Fibroblast of lung (primary cell): Measurements from ENCODE around the gene CRB1.

Experiments
- CTCF ChIP-seq, 2 donors: IDR thresholded peaks in 1 of 2; conservative IDR thresholded peaks in 1 of 2; 1 replicate in 1 of 2; 2 replicates in 1 of 2; pipeline ENCODE4 v1.5.1; 2011 to 2012; ENCODE audit warnings: low read length in 2 of 2, control low read depth in 1 of 2, inconsistent platforms in 1 of 2, low read depth in 1 of 2, mild to moderate bottlenecking in 1 of 2
- EZH2 ChIP-seq: IDR thresholded peaks from 2 replicates; pipeline ENCODE4 v1.5.1; 2012; ENCODE audit warnings: low read length, control low read depth, mild to moderate bottlenecking; ENCODE audit errors: missing control alignments

GRCh38 chr1:197440715-197441114 lies 172.7 kb downstream of the CRB1 start:
- TF ChIP-seq CTCF (conservative IDR thresholded peaks at IDR 0.05 in 1 of 2, IDR thresholded peaks at IDR 0.05 in 1 of 2; ENCODE audit: low read depth in 1 of 2, low read length in 2 of 2) (no peak), EZH2 (no peak)
